Germinal center (tissue), 1 donor: ENCODE data around the gene TANC1.

Experiments used
- DNase-seq: peaks from one replicate; pipeline ENCODE4 v3.0.0; 2012; ENCODE audit warnings: mixed read lengths, low spot score

The TANC1 gene

GRCh38 chr2:158962074-158962473 is 6.4 kb upstream of the TANC1 start:
- DNase-seq = no peak

GRCh38 chr2:158963071-158963470 is 5.4 kb upstream of the TANC1 start:
- no peak for DNase-seq

- DNase-seq = no peak
Observed at GRCh38 chr2:158965107-158965506, 3.3 kb upstream of the TANC1 start.

- DNase-seq = no peak
Observed at GRCh38 chr2:158965641-158966040, 2.8 kb upstream of the TANC1 start.

- DNase-seq = no peak
Observed at GRCh38 chr2:158966312-158966711, 2.1 kb upstream of the TANC1 start.

- DNase-seq = no peak
Observed at GRCh38 chr2:158967114-158967730, 1.2 kb upstream of the TANC1 start.

GRCh38 chr2:158967731-158968395 is 577 bp upstream of the TANC1 start:
- no peak for DNase-seq

- DNase-seq = no peak
Observed at GRCh38 chr2:158969162-158969714, 798 bp downstream of the TANC1 start.

GRCh38 chr2:158969715-158970240 is 1.3 kb downstream of the TANC1 start:
- no peak for DNase-seq

- no peak for DNase-seq
Observed at GRCh38 chr2:158970241-158970751, 1.9 kb downstream of the TANC1 start.

- no peak for DNase-seq
Observed at GRCh38 chr2:158973116-158973956, 4.9 kb downstream of the TANC1 start.

GRCh38 chr2:158975271-158975921 is 7.0 kb downstream of the TANC1 start:
- DNase-seq = no peak

- no peak for DNase-seq
Observed at GRCh38 chr2:158979772-158980171, 11.3 kb downstream of the TANC1 start.

- no peak for DNase-seq
Observed at GRCh38 chr2:158984604-158985135, 16.2 kb downstream of the TANC1 start.

GRCh38 chr2:158988501-158988900 is 20.1 kb downstream of the TANC1 start:
- DNase-seq = no peak

- no peak for DNase-seq
Observed at GRCh38 chr2:158989165-158989564, 20.7 kb downstream of the TANC1 start.

GRCh38 chr2:158990397-158991214 is 22.2 kb downstream of the TANC1 start:
- DNase-seq = no peak

GRCh38 chr2:158993030-158993429 is 24.6 kb downstream of the TANC1 start:
- no peak for DNase-seq

- no peak for DNase-seq
Observed at GRCh38 chr2:158993721-158994587, 25.5 kb downstream of the TANC1 start.
